Measurements from ENCODE around the gene CST9L. TPM values are rescaled to one million over a fixed set of nuclear protein-coding genes. Genes with fewer than 3 reads are reported as not detected.
"Not testable (repeated sequence)": the region's sequence is repeated elsewhere in the genome, so short reads cannot be mapped to it uniquely, and the experiment has no call there.

Gene CST9L
- total RNA-seq, 1 donor from 2014 or later: not detected

- no peak for DNase-seq
Observed at GRCh38 chr20:23586735-23587525, 18.6 kb upstream of the CST9L start.

- no peak for DNase-seq
Observed at GRCh38 chr20:23585808-23586734, 17.8 kb upstream of the CST9L start.

- DNase-seq: no peak
Observed at GRCh38 chr20:23585449-23585807, 17.1 kb upstream of the CST9L start.

- DNase-seq: no peak
Observed at GRCh38 chr20:23584434-23585199, 16.3 kb upstream of the CST9L start.

- DNase-seq: no peak
Observed at GRCh38 chr20:23583526-23583925, 15.2 kb upstream of the CST9L start.

- DNase-seq: no peak
Observed at GRCh38 chr20:23582293-23582692, 14.0 kb upstream of the CST9L start.

GRCh38 chr20:23581833-23582232 is 13.5 kb upstream of the CST9L start:
- DNase-seq: not testable (repeated sequence)

- DNase-seq: no peak
Observed at GRCh38 chr20:23574977-23575376, 6.7 kb upstream of the CST9L start.

- no peak for DNase-seq
Observed at GRCh38 chr20:23570178-23570760, 2.0 kb upstream of the CST9L start.

- no peak for DNase-seq
Observed at GRCh38 chr20:23569570-23569969, 1.3 kb upstream of the CST9L start.

- no peak for DNase-seq
Observed at GRCh38 chr20:23568971-23569330, 667 bp upstream of the CST9L start.

- no peak for DNase-seq
Observed at GRCh38 chr20:23566199-23566932, 1.9 kb downstream of the CST9L start.

GRCh38 chr20:23565503-23566045 is 2.7 kb downstream of the CST9L start:
- no peak for DNase-seq

- no peak for DNase-seq
Observed at GRCh38 chr20:23564927-23565326, 3.4 kb downstream of the CST9L start.

- no peak for DNase-seq
Observed at GRCh38 chr20:23562721-23563342, 5.5 kb downstream of the CST9L start.

GRCh38 chr20:23554401-23554800 is 13.9 kb downstream of the CST9L start:
- no peak for DNase-seq

GRCh38 chr20:23551786-23552185 is 16.5 kb downstream of the CST9L start:
- no peak for DNase-seq

GRCh38 chr20:23551383-23551782 is 16.9 kb downstream of the CST9L start:
- no peak for DNase-seq

- DNase-seq: no peak
Observed at GRCh38 chr20:23550227-23550626, 18.1 kb downstream of the CST9L start.

- DNase-seq: no peak
Observed at GRCh38 chr20:23548408-23548807, 19.9 kb downstream of the CST9L start.

GRCh38 chr20:23547613-23548012 is 20.7 kb downstream of the CST9L start:
- DNase-seq: no peak
